Nephron progenitor cell (in vitro differentiated cells): ENCODE measurements around the gene CAND2.

ENCODE experiments used
- DNase-seq: peaks from one replicate; pipeline ENCODE4 v3.0.0; 2021
- H3K27ac Mint-ChIP-seq: 2 replicates; pipeline ENCODE4 v1.8.0; 2021; ENCODE audit warnings: mild to moderate bottlenecking, moderate library complexity, mixed read lengths
- H3K27me3 Mint-ChIP-seq: 2 replicates; pipeline ENCODE4 v1.8.0; 2021; ENCODE audit warnings: mild to moderate bottlenecking, low read depth, mixed read lengths; ENCODE audit not compliant: poor library complexity
- H3K36me3 Mint-ChIP-seq: 2 replicates; pipeline ENCODE4 v1.8.0; 2021; ENCODE audit warnings: low read depth, mixed read lengths
- H3K4me1 Mint-ChIP-seq: 2 replicates; pipeline ENCODE4 v1.8.0; 2021; ENCODE audit warnings: mixed read lengths
- H3K4me3 Mint-ChIP-seq: 2 replicates; pipeline ENCODE4 v1.8.0; 2021; ENCODE audit warnings: mild to moderate bottlenecking, moderate library complexity, mixed read lengths
- H3K9me3 Mint-ChIP-seq: 2 replicates; pipeline ENCODE4 v1.8.0; 2021; ENCODE audit warnings: mild to moderate bottlenecking, moderate library complexity, mixed read lengths
- CTCF ChIP-seq: fragments of 200-600 bp; sonication (generic); IDR thresholded peaks from 2 replicates; pipeline ENCODE4 v1.5.0; 2021; ENCODE audit warnings: antibody characterized with exemption

The CAND2 gene

GRCh38 chr3:12793701-12794100 lies 2.8 kb upstream of the CAND2 start:
- no peak overlapping the region for H3K27ac Mint-ChIP-seq
- H3K4me1 Mint-ChIP-seq: peaks cover 24% of the 10 kb centered on the region

GRCh38 chr3:12797124-12797891 lies 828 bp downstream of the CAND2 start:
- Mint-ChIP-seq H3K4me1 (peaks cover 35% of the 10 kb centered on the region), H3K27me3 (peaks cover 2% of the 10 kb centered on the region), H3K27ac (no peak overlapping the region), H3K4me3 (peak overlapping the region; percentile 85), H3K9me3 (no peaks in the 10 kb centered on the region), H3K36me3 (no peaks in the 10 kb centered on the region)
- TF ChIP-seq CTCF: no peak
- DNase-seq: no peak

More at GRCh38 chr3:12793701-12794100, 2.8 kb upstream of the CAND2 start:
- Mint-ChIP-seq H3K9me3 (no peaks in the 10 kb centered on the region), H3K27me3 (peaks cover 17% of the 10 kb centered on the region), H3K36me3 (no peaks in the 10 kb centered on the region), H3K4me3 (no peak overlapping the region)
- no peak for DNase-seq
- TF ChIP-seq CTCF: no peak

- Mint-ChIP-seq H3K27me3 (no peaks in the 10 kb centered on the region), H3K36me3 (no peaks in the 10 kb centered on the region), H3K4me3 (peak overlapping the region; percentile 85), H3K9me3 (no peaks in the 10 kb centered on the region), H3K27ac (no peak overlapping the region), H3K4me1 (peaks cover 35% of the 10 kb centered on the region)
- DNase-seq: no peak
- TF ChIP-seq CTCF: no peak
These were observed 1.5 kb downstream of the CAND2 start for GRCh38 chr3:12797892-12798558.

- H3K27ac Mint-ChIP-seq: no peak overlapping the region
- no peak for DNase-seq
- H3K4me1 Mint-ChIP-seq: peaks cover 35% of the 10 kb centered on the region
- no peak for TF ChIP-seq CTCF
- no peaks in the 10 kb centered on the region for H3K9me3 Mint-ChIP-seq
- no peaks in the 10 kb centered on the region for H3K27me3 Mint-ChIP-seq
- no peak overlapping the region for H3K4me3 Mint-ChIP-seq
- peaks cover 5% of the 10 kb centered on the region for H3K36me3 Mint-ChIP-seq
These were observed 2.2 kb downstream of the CAND2 start for GRCh38 chr3:12798559-12799179.

GRCh38 chr3:12799525-12800440 lies 3.3 kb downstream of the CAND2 start:
- no peaks in the 10 kb centered on the region for H3K9me3 Mint-ChIP-seq
- DNase-seq: no peak
- H3K4me1 Mint-ChIP-seq: peaks cover 35% of the 10 kb centered on the region
- no peak overlapping the region for H3K4me3 Mint-ChIP-seq
- H3K27me3 Mint-ChIP-seq: no peaks in the 10 kb centered on the region
- peaks cover 13% of the 10 kb centered on the region for H3K36me3 Mint-ChIP-seq
- TF ChIP-seq CTCF: no peak
- no peak overlapping the region for H3K27ac Mint-ChIP-seq
